ENCODE data around the gene CYP1A2. TPM values are rescaled to one million over a fixed set of nuclear protein-coding genes. Genes with fewer than 3 reads are reported as not detected.
A peak's percentile ranks its signal among the peaks of the same experiment; 100 is the strongest.

Gene CYP1A2
- total and polyA plus RNA-seq, 8 donors: 0.15 to 0.58 (median 0.31) TPM; not detected in 1

DNA sequence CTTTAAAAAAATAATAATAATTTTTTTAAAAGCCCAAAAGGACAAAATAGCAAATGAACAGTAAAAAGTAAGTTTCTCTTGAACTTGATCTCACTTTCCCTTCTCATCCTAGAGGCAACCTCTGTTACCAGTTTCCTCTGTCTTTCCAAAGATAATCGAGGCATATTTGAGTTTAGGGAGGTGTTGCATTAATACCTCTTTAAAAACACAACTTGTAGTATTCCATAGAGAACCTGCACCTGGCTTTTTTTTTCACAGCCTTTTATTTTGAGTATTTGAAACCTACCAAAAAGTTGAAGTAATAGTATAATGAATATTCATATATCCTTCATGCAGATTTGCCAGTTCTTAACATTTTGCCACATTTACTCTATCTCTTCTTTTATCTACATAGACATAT lies 42.4 kb downstream of the CYP1A2 start:
- DNase-seq (no peak), ATAC-seq (no peak)
- intact Hi-C loops (cut with DNase I): no loop called here
- Histone ChIP-seq H3K27ac (peak overlapping the region; percentile 79 to 93), H3K27me3 (no peaks in the 10 kb centered on the region), H3K4me1 (peaks cover 27 to 91% of the 10 kb centered on the region in 2 donors), H3K9me3 (no peaks in the 10 kb centered on the region), H3K36me3 (peaks cover 0 to 11% of the 10 kb centered on the region in 2 donors), H3K4me3 (peak overlapping the region in 1 of 2 donors; percentile 36)
- TF ChIP-seq, protein P1, sequence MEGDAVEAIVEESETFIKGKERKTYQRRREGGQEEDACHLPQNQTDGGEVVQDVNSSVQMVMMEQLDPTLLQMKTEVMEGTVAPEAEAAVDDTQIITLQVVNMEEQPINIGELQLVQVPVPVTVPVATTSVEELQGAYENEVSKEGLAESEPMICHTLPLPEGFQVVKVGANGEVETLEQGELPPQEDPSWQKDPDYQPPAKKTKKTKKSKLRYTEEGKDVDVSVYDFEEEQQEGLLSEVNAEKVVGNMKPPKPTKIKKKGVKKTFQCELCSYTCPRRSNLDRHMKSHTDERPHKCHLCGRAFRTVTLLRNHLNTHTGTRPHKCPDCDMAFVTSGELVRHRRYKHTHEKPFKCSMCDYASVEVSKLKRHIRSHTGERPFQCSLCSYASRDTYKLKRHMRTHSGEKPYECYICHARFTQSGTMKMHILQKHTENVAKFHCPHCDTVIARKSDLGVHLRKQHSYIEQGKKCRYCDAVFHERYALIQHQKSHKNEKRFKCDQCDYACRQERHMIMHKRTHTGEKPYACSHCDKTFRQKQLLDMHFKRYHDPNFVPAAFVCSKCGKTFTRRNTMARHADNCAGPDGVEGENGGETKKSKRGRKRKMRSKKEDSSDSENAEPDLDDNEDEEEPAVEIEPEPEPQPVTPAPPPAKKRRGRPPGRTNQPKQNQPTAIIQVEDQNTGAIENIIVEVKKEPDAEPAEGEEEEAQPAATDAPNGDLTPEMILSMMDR (IDR thresholded peaks at IDR 0.05): no peak

DNA sequence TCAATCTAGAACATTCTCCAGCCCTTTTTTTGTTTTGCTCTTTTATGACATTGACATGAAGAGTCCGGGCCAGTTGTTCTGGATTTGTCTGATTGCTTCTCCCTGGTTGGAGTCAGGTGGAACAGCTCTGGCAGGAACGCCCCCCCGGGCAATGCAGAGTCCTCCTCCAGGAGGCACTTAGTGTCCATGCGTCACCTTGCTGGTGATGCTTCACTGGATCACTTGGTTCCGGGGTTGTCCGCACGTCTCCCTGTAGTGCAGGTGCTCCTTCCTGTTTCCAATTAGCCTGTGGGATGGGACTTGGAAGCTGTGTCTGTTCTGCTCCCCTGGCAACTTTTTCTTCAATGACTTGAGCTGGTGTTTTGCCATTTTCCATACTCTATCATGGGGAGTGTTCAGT lies 43.0 kb downstream of the CYP1A2 start:
- no peak for ATAC-seq
- intact Hi-C loops (cut with DNase I): no loop called here
- peaks cover 0 to 11% of the 10 kb centered on the region in 2 donors for H3K36me3 ChIP-seq
- H3K27me3 ChIP-seq: no peaks in the 10 kb centered on the region
- TF ChIP-seq, protein P1 (IDR thresholded peaks at IDR 0.05): no peak
- peak overlapping the region in 1 of 2 donors; percentile 20 for H3K27ac ChIP-seq
- H3K9me3 ChIP-seq: no peaks in the 10 kb centered on the region
- H3K4me3 ChIP-seq: no peak overlapping the region
- peaks cover 21 to 88% of the 10 kb centered on the region in 2 donors for H3K4me1 ChIP-seq
- peak in 1 of 4 donors; percentile 31 for DNase-seq

- no peak overlapping the region for H3K4me3 ChIP-seq
- intact Hi-C loops (cut with DNase I): no loop called here
- H3K9me3 ChIP-seq: no peaks in the 10 kb centered on the region
- peaks cover 0 to 11% of the 10 kb centered on the region in 2 donors for H3K36me3 ChIP-seq
- H3K27me3 ChIP-seq: no peaks in the 10 kb centered on the region
- DNase-seq (peak in 1 of 4 donors; percentile 73), ATAC-seq (no peak)
- TF ChIP-seq, protein P1 (IDR thresholded peaks at IDR 0.05): no peak
- peak overlapping the region in 1 of 2 donors; percentile 20 for H3K27ac ChIP-seq
- peaks cover 17 to 83% of the 10 kb centered on the region in 2 donors for H3K4me1 ChIP-seq
Observed at GRCh38 chr15:74792227-74793016, 43.8 kb downstream of the CYP1A2 start.

DNA sequence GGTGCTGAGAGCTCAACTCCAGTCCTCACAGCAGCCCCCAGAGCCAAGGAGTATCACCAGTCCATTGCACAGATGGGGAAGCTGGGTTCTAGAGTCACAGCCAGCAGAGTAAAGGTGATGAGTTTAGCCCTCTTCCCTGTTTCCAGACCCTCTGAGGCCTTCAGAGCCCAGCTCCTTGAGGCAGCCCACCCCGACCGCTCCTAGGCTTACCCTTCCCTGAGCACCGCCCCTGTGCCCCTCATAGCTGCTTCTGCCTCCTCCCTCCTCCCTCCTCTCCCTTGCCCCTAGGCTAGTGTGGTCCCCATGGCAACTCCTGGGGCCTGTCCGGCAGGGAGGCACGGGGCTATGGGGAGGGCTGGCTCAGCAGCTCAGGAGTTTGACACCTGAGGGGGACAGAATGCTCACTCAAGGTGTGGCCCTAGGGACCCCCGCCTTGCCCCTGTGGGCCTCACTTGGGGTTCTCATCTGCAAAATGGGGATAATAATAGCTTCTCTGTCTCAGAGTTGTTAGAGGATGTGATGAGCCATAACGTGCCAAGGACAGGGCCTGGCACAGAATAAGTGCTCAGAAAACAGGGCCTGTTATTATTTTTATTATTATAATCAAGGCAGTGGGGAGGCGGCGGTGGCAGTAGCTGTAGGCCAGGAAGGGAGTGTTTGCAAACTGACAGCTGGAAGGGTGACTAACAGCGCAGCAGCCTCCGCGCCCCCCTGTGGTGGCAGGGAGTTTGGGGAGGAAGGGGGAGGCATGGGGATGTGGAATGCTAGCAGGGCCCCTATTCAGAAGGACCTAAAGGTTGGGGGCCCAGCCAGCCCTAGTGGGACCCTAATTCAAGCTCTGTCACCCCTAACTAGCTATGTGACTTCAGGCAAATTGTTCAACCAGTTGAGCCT lies 44.7 kb downstream of the CYP1A2 start:
- no peak for ATAC-seq
- Histone ChIP-seq H3K4me1 (peaks cover 17 to 83% of the 10 kb centered on the region in 2 donors), H3K9me3 (no peaks in the 10 kb centered on the region), H3K27me3 (no peaks in the 10 kb centered on the region), H3K36me3 (peaks cover 0 to 18% of the 10 kb centered on the region in 2 donors), H3K4me3 (no peak overlapping the region), H3K27ac (no peak overlapping the region)
- intact Hi-C loops (cut with DNase I): no loop called here
- TF ChIP-seq, protein P1 (IDR thresholded peaks at IDR 0.05): peak; percentile 13 to 22
- peak in 1 of 4 donors; percentile 81 for DNase-seq

Data from left lung (tissue), 10 donors.